SH-SY5Y (cell line): ENCODE measurements around the gene MRPL40.

ENCODE experiments used
- GATA2 ChIP-seq: IDR thresholded peaks from 2 replicates; pipeline ENCODE4 v1.6.1; 2011; ENCODE audit warnings: mild to moderate bottlenecking, low read depth, low read length
- GATA3 ChIP-seq: IDR thresholded peaks from 2 replicates; pipeline ENCODE4 v1.6.1; 2011; ENCODE audit warnings: low read depth, mild to moderate bottlenecking, low read length, moderate library complexity

The MRPL40 gene

DNA sequence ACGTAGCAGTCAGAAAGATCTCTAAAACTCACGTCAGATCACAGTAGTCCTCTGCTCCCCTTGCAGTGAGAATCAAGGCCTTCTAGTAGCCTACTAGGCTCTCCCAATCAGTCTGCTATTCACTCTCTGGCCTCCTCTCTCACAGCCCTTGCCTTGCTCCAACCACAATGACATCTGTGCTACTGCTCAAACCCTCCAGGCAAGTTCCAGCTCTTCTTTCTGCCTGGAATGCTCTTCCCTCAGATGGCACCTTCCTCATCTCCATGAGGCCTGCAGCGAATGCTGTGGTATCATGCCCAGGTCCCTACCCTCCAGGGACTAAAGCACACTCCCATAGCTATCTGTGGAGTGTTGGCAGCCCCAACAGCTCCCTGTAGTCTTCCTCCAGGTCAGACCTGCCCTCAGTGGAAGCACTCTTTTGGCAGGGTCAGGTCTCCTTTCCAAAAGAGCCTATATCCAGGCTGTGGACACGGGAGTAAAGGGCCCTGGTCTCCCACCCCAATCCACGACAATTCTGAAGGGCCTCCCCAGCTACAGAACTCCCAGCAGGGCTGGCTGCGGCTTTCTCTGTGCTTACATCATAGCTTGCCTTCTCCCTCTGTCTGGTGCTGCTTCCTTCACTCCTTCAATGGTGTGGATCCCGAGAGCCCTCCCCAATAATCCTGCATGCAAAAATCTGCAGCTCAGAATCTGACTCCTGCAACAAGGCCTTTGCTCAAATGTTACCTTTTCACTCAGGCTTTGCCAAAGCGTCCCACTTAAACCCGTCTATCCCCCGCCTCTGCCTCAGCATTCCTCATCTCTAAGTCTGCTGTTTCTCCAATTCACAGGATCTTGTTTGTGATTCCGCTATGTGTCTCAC lies 9.7 kb upstream of the MRPL40 start:
- TF ChIP-seq GATA3 (no peak), GATA2 (no peak)

DNA sequence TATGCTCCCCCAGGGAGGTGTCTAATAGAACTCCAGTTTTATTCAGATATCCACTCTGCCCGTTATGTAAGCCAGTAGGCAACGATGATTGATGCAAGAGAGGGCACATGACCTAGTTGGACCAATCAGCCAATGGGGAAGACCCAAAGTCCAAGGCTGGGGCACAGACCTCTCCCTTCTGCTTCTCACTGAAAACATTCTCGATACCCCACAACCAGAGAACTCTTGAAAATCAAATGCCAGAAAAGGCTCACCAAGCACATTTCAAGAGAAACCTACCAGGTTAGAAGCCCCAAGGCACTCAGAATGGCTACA lies 8.2 kb upstream of the MRPL40 start:
- TF ChIP-seq GATA3 (no peak), GATA2 (no peak)

DNA sequence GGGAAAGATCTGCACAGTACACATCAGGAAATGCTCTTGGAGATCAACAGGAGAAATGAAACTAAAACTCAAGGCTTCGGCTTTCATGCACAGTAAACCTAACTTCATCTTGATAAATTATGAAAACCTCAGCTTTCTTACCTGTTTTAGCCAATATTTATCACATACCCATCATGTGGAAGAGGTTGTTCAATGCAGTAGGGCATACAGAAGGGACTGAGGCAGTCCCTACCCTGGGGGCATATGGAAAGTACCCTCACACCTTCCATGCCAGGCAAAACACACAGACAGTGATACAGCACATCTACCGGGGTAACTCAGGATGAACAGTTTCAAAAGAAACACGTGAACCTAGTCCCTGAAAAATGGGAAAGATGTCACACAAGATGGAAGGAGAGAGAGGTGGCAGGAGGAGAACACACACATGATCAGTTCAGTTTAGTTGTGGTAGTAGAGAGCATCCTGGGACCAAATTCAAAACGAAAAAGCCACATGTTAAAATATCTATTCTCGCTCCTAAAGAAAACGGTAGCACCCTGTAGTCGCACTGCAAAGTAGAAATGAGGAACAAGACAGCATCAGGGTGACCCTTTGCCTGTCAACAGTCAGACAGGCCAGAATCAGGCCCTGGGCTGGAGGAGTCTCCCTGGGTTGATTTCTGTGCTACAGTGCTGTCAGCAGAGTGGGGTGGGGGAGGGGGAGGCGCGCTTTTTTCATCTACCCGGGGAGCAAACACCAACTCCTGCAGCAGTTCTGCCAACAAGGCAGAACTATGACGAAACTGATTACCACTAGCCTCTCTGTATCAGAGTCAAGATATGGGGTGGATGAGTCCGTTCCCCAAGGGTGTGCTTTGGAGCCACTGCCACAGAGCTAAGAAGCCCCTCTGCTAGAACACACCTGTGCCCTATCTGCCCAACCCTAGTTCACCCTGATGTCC lies 2.1 kb upstream of the MRPL40 start:
- no peak for TF ChIP-seq GATA2
- no peak for TF ChIP-seq GATA3

DNA sequence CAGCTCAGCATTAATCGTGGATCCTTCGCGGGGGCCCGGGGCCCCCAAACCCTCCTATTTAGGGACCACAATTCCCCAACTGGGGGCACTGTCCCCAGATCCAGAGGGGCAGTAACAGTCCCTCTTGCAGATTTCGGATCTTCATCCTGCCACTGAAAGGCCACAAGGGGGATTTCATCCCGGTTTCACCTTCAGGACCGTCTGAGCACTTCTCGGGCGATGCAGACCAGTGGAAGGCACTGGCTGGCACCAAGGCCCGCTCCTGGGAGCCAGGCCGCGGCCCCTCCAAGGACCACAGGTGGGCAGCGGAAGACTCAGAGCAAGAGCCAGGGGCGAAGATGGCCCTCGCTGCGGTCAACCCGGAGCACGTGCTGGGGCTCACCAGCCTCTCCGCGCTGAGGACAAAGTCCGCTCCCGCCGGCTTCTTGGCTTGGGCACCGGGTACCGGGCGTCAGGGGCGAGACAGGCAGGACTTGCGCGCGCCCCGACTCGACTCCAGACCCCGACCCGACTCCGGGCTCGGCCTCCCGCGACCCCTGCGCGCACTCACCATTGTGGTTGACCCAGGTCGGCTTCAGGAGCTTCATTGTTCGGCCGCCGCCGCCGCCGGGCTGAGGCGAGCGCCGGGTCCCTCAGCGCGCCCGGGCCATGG lies 1.3 kb upstream of the MRPL40 start:
- TF ChIP-seq GATA3 (no peak), GATA2 (no peak)

DNA sequence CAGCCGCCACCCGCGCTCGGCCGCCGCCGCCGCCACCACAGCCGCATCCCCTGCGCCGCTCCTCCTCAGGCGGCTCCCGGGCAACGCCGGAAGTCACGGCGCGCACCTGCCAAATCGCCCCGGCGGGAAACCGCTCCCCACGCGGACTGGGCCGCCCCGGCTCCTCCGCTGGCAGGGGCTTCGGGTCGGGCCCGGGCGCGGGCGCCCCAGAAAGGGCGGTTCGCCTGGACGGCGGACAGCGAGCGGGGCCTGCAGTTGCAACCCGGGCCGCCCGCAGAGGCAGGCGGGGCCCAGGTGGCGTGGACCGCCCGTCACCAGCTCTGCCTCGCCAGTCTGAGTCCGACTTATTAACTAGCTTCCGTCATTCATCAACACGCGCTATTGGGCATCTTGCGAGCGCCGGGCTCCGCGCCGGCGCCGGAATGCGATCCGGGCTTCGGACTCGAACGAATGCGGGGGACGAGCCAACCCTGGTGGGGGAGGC lies 654 bp upstream of the MRPL40 start, which contains the start of gene HIRA:
Gene HIRA, minus strand, starts transcription at position 85 of the 484 bp plus-strand sequence. CDS start 257 bp downstream, outside the sequence.
- no peak for TF ChIP-seq GATA2
- TF ChIP-seq GATA3, result no peak

DNA sequence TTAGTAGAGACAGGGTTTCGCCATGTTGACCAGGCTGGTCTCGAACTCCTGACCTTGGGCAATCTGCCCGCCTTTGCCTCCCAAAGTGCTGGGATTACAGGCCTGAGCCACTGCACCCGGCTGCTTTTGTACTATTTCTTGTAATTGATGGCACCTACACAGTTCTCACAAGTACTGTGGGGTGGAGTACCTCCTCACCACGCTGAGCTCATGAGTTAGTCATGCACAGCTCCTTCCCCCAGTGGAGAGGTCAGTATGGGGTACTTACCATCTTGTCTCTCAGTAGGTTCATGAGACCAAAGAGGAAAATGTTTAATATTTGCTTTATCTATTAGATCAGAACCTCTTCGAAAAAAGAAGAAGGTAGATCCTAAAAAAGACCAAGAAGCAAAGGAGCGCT lies 2.1 kb downstream of the MRPL40 start:
- TF ChIP-seq GATA3 (no peak), GATA2 (no peak)

DNA sequence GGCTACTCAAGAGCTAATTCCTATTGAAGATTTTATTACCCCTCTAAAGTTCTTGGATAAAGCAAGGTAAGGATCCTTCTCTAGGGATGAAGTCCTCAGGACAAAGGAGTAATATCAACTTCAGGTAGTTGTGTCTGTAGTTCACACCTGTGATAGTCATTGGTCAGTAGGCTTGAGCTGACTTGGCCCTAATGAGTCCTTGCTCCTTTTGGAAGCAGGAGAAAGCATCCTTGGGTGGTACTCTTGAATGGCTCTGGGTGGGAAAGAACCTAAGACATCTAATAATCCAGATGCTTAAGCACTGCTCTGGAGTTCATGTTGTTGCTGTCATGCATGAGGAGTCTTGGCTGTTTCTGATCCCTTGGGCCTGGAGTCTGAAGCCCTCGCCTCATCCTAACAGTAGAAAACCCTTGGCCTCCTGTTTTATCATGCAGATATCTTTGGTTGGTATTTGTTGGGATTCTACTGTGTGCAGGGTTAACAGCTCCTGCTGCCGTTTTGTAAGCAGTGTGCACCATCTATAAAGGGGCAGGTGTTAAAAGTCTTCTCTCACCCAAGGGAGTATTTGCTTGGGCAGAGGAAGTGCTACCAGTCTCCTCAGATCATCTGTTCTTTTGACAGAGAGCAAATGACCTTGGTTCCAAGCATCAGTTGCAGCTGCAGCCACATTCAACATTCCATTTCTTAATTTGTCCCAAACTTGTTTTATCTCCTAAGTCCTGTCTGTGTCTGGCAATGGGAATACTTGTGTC lies 2.7 kb downstream of the MRPL40 start:
- TF ChIP-seq GATA3, result no peak
- no peak for TF ChIP-seq GATA2

DNA sequence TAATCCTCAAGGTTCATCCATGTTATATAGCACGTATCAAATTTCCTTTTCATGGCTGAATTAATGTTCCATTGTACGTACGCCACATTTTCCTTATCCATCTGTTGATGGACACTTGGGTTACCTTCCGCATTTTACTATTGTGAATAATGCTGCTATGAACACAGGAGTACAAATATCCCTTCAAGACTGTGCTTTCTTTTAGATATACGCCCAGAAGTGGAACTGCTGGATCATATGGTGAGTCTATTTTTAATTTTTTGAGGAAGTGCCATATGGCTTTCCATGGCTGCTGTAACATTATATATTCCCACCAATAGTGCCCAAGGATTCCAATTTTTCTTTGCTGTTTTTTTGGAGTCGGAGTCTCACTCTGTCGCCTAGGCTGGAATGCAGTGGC lies 6.0 kb downstream of the MRPL40 start:
- TF ChIP-seq GATA2, result no peak
- TF ChIP-seq GATA3, result no peak

DNA sequence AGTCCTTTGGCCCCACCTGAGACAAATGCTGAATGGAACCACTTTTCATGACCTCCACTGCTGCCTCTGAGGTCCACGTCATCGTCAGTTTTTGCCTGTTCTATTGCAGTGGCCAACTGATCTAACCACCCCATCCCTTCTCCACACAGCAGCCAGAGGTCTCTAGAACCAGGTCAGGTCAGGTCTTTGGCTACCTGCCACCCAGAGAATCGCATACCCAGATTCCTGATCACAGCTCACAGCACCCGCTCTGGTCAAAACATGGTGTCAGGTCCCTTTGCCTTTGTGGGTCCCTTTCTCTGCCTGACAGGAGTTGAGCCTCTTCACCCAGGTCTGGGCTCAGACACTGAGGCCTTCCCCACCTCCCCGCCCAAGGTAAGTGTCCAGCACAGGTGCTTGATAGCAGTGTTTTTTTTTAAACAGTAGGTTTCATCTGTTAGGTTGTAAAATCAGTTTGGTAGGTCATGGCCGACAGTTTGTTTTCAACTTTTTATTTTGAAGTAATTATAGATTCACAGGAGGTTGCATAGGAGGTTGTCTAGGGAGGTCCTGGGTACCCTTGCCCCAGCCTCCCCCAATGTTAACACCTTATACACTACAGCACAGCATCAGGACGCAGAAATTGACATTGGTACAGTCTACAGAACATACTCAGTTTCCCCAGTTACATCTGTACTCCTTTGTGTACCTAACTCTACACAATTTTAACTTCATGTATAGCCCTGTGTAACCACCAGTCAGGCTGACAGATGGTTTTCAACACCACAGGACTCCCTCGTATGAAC lies 8.3 kb downstream of the MRPL40 start:
- TF ChIP-seq GATA3 (no peak), GATA2 (no peak)

DNA sequence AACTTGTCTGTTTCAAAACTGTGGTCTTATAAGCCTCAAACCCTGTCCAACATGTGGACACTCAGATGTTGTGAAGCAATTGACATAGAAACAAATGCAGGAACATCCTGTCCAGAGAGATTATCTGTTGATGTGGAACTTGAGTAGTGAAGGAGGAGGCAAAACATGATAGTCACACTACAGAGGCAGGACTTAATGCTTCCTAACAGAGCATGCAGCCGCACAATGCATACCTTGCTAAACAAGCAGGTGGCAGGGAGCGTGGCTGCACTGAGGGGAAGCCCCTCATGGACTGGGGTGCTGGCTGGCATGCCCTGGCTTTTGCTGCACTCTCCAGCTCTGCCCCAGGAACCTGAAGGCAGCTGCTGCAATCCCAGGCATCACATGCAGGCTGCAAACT lies 9.8 kb downstream of the MRPL40 start:
- TF ChIP-seq GATA3, result no peak
- TF ChIP-seq GATA2, result no peak

DNA sequence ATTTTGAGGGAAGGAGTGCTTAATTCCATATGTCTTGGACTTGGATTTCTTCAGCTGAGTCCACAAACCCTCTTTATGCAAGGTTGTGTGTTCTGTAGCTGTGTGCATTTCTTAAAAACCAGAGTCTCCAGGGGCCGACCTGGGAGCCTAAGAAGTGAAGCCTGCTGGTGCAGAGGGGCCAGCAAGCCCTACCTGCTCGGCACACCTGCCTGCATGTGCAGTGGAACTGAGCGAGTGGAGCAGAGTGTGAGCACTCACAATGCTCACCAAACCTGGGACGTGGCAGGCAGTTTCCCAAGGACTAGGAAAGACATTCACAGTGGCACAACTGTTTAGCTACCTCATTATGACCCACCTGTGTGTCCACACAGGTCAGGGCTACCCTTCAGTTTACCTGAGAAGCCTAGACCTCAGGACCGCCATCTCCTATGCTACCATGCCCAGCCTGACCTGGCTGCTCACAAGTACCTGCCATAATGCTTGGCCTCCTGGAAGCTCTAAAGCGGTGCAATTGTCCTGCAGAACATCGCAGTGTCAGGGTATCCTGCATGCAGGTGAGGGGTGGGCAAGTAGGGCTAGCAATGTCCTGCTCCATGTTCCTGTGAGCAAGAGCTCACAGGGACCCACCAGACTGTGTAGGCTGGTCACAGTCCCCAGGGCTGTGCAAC lies 11.3 kb downstream of the MRPL40 start:
- no peak for TF ChIP-seq GATA2
- TF ChIP-seq GATA3, result no peak
